ENCODE results near the gene PHF12.
A peak's percentile ranks its signal among the peaks of the same experiment; 100 is the strongest.
"Not testable (repeated sequence)": the region's sequence is repeated elsewhere in the genome, so short reads cannot be mapped to it uniquely, and the experiment has no call there.

PHF12 gene

DNA sequence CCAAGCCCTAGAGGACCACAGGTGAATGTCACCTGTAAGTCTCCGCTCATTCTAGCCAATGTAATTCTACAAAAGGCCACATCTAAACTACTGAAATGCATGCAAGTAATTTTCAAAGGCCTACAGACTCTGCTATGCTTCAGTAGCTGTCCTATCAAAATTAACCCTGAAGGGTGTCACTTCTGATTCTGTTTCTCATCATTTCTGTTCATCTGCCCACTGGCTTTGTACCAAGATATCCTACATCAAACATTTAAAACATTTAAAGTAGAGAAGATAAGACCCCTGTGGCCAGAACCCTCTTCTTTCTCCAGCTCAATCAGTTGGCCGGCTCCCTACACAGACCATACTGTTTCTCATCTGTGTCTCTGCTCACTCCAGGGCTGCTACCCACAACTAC is 21.5 kb downstream of the PHF12 start:
- DNase-seq: no peak

DNA sequence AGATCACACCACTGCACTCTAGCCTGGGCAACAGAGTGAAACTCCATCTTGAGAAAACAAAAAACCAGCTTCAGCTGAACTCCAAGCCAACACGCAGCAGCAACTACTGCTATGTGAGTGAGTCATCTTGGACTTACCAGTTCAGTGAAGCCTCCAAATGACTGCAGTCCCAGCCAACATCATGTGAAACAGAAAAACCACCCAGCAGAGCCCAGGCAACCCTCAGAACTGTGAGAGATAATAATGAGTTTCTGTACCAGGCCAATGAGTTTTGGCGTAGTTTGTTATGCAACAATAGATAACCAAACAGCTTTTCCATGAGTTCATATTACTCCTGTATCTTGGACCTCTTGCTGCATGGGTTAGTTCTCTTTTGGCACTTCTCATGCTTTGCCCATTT is 23.3 kb downstream of the PHF12 start:
- no peak for DNase-seq

DNA sequence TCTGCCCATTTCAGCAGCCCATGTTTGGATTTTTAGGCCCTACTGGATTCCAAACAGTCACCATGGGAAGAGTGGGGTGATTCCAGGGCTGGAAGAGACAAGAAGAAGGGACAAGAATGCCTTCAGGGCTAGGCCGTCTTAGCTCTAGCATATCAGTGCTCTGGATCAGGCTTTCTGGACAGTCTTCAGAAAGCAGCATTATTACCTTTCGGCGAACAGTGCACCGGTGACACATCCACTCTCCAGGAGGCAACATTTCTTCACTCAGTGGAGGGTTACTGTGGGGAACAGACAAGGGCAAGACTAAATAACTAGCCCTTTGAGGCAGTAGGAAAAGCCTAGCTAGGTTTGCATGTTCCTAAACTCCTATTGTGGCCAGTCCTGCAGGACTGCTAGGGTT is 24.5 kb downstream of the PHF12 start:
- DNase-seq: no peak

DNA sequence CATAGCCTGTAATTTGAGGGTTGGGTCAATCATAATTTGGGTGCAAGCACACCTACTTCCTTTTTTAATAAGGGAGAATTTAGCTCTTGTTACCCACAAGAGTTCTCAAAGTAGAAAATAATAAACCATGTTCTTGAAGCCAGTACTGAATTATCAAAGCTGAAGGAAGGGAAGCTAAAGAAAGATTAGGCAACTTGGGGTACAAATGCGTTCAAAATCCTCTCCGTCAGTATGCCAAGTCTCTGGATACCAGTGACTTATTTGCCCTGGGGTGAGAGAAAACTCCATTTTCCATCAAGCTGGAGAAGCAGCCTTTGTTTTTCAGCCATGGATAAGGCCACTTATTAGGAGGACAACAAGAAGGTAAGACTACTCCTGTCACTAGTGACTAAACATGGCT is 25.0 kb downstream of the PHF12 start:
- DNase-seq: no peak

DNA sequence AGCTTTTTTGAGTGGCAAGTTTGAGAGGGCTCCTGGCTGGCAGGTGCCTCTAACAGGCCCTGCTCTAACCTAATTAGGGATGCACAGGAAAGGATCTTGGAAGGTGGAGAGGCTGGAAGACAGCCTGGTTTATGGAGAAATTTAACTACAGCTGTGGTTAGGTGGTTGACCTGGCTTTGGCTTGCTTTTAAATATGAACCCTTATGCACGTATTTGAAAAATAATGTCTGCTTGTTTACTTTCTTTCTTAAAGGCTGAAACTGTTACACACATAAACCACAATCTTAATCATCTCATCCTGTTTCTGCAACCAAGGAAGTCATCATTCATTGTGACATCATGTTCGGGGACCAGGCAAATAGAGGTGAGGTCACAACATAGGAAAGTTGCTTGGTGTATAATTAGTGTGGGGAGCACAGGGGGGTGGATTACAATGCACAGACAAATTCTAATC is 25.4 kb downstream of the PHF12 start:
- no peak for DNase-seq

DNA sequence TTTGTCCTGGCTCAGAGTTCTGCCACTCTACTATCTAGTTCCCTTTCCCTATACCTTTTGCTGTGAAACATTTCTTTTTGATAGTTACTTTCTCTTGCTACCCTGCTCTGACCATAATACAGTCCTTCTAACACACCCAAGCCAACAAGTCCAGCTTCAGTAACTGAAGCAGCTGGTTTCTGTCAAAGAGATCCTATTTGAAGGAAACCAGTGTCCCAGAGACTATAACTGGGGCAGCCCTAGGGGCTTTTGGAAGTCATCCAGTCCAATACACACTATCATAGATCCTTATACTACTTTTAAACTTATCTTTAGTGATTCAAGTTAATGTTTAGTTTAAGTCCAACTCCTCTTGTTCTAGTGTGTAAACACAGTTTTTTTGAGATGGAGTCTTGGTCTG is 31.1 kb downstream of the PHF12 start:
- DNase-seq: no peak

DNA sequence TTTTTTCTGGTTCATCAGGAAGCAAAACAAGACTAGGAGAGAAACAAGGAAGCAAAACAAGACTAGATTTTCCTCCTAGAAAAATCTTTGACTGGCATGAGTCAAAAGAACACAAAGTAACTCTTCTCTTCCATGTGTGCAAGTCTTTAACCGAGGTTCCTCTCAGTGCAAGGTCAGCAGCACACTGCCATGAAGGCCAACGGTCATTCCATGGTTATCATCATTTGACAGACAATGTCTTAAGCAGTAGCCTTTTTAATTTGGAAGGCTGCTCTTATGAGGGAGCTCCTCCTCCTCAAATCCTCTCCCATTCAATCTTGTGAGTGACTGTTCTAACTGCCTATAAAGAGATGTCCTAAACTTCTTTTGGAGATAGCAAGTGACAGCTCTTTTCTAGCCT is 33.0 kb downstream of the PHF12 start:
- no peak for DNase-seq

DNA sequence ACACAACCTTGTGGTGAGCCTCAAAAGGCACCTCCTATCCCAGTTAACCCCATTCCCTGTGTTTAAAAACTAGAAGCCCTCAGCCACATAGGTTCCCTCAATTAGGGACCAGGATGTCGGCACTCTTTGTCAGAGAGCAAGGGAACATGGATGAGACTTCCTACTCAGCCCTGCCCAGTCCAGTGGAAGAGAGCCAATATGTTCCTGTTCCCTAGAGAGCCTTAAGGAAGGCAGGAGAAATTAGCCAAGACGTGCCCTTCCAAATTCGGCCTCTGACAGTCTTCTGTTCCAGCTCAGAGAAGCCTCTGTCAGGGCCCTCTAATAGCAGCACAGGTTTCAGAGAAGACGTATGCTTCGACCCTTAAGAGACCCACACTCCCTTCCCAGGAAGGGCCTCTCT is 33.9 kb downstream of the PHF12 start:
- no peak for DNase-seq

DNA sequence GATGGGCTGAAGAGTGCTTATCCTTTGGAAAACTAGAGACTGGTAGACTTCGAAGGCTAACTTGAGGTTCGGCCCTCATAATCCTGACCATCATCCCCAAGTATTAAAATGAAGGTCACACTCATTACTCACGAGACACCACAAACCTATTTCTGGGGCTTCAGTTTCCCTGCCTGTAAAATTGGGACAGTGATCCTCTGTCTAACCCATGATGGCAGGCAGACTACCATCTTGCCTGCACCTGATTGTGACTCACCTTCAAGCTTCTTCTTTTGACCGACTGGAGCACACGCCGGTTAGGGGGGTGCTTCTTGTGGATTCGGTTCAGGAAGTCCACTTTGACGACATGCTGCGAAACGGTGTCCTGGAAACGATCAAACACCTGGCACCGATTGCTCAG is 34.3 kb downstream of the PHF12 start:
- no peak for DNase-seq

DNA sequence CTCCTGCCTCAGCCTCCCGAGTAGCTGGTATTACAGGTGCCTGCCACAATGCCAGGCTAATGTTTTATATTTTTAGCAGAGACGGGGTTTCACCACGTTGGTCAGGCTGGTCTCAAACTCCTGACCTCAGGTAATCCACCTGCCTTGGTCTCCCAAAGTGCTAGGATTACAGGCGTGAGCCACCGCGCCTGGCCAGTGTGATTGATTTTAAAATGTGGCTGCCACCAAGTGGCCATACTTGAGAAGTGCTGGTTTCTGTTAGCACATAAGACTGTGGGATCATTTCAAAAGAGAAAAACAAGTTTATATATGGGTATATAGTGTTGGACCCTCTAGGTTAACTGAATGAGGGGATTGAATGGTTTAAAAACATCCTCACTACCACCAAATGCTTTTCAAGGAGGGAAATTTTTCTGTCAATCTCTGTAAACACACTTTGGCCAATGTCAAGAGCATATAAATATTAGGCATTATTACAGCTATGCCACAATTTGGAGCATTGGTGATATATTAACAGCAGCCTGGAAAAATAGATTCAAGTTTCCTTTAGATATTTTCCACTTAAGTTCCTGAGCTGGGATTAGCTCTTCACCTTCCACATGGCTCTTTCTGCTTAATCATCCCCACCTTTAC is 34.9 kb downstream of the PHF12 start:
- peak; percentile 10 for DNase-seq

DNA sequence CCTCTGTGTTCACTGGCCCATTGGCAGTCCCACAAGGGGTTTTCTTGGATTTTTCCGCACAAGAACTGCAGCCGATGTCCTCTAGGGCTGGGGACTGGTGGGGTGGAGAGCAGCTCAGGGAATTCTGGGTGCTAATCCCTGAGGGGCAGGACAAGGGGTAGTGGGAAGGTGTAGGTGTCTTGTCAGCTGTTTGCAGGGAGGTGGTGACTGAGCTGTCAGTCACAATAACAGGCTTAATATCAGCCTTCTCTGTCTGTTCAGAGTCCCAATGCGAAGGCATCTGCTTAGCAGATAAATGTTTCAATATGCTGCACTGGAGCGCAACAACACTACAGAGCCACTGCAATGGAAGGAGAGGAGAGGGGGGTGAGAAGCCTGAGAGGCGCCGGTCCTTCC is 38.4 kb downstream of the PHF12 start:
- no peak for DNase-seq

DNA sequence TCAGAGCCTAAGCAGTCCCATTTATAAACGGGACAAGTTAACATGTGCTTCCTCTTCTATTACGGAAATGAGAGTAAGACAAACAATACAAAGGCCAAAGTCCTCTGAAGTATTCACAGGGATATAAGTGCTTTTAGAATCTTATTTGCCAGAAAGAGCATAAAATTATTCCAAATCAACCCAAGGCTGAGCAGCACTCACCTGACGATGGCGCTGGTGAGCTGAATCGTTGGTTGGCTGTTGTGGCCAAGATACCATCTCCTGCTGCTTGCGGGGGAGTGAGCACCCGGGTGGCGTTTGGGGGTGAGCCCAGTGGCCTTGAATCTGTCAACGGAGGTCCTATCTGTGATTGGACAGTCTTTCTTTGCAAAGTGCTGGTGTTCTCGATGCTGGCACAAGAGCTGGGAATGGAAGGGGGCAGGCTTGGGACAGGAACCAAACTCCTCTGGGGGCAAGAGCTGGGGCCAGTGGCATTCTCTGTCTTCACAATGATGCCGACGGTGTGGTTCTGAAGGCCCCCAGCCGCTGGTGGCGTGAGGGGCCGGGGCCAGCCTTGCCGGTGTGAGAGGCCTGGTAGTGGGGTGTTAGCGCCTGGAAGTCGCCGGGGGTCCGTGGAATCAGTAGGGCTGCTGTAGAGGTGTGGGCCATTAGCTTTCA is 38.9 kb downstream of the PHF12 start:
- no peak for DNase-seq

DNA sequence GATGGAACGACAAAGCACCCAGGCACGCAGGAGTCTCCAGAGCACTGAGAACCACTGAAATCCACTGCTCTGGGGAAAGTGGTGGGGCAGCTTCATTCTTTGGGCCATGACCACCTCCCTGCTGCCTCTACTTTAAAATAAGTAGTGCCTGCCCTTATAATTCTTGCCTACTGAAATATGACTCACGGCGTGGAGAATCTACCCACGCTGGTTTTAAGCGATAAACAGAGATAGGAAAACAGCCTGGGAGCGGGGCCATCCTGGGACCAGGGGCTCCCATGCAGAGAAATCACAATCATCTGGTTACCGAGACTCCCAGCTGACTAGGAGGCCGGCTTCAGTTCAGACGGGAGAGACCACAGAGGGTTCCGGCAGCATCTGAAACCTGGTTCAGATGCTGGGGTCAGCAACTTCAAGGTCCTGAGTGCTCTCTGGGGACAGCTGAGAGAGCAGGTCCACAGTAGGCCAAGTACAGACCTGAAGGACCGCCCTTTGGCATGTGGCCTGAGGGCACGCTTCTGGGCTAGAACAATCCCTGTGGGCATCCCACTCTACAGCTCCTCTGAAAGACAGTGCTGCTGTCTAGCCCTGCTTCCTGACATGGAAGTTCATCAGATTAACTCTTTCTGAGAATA is 39.8 kb downstream of the PHF12 start:
- no peak for DNase-seq

DNA sequence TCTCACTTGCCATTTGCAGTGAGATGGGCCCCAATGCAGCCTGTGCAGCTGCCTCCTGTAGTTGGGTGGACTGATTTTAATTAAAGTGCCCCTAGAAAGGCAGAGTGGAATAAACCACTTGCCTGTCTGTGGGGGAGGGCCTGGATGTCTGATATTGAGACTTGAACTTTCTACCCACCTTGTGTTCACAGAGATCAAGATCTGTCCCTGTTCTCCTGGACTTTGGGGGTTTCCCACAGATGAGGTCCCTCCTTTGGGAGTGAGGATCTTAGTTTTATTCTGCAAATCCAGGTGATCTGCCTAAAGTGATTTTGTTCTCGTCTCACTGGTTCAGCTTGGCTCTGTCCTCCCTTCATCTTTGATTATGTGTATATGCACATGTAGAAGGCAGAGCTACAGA is 40.8 kb downstream of the PHF12 start:
- DNase-seq: no peak

DNA sequence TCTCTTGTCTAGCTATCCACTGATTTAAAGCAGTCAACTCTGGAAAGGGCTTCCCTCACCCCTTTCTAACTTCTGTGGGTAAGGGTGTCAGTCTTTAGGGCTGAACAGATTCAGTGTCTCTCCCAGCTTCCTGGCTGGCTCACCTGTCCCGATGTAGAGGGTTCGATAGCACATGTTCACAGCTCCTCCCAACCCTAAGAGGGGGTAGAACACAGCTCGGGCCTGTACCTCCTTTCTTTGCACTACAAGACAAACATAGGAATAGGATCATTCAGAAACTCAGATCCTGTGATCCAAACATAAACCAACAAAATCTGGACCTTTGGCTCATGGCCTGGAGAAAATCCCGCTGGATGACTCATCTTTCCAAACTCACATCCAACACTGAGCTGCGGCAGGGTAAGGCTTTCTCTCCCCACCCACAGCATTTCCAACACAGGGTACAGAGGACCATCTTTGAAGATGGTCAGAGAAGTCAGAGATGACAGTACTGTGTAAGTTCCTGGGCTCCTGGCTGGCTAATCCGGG is 42.6 kb downstream of the PHF12 start:
- no peak for DNase-seq

DNA sequence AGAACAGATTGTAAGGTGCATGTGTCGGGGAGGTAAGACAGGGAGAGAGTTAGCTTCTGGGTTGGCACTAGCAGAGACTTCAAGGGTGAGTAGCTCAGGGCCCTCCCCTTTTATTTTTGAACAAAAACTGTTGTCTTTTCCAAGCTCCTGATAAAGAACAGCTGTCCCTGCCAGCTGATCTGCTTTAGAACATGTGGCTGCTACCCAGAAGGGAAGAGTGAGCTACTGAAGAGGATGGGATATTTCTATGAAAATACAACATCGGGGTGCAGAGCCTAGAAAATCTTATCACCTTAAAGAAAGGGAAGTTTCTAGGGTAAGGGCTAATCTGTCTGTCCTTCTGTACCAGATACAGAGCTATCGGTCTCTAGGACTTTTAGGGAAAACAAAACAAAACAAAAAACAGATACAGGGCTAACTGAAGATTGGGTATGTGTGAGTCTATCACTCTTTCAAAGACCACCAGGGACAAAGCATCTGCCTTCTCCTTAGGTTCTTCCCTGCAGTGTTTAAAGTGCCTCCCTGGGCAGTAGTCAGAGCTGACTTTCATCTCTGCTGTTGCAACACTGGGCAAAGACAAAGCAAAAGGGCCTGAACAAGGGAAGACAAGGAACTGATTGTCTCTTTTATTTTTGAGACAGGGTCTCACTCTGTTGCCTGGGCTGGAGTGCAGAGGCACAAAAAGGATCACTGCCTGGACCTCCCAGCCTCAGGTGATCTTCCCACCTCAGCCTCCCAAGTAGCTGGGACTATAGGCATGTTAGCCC is 43.4 kb downstream of the PHF12 start:
- no peak for DNase-seq

DNA sequence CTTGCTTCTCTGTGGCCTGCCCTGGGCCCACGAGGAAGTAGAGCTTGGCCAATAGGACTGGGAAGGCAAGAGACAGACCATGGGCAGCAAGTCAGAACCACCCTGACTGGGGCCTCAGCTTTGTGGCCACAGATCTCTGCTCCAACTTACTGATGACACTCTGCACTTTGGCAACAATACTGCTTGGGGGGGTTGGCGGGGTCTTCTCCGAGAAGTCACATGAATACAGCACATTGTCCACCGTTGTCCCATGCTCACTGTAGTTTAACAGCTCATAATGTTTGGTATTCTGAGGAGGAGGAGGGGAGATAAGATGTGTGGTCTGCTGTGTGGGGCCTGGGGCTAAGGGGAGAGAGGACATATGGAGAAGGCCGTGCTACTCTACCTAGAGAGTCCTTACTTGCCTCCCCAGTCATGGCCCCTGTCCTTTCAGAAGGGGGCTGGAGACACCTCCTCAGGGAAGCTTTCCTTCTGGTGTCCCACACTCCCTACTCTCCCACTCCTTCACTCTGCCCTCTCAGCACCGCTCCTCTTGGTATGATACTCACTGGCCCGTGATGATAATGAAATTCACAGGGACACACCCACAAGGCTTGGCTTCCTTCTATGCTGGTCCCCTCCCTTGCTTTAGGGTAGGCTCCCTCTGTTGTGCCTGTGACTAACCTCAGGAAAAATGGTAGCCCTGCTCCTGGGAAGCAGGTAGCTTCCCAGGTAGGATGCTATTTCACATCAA is 44.4 kb downstream of the PHF12 start:
- no peak for DNase-seq

DNA sequence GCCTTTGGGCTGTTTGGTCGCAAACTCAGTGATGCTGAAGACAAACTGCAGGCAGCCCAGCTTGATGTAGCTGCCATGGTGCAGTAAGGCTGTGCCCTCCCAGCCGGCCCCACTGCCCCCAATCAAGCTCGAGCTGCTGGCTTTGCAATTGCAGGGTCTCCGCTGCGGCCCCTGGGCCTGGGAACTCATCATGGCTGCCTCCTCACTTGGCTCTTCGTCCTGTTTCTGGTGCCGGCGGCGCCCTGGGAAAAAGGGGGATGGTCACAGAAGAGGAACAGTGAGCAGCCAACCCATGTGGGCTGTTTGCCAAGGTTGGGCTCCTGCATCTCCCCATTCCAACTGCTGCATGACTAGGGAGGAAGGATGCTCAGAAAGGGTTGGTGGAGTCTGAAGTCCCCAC is 45.0 kb downstream of the PHF12 start:
- no peak for DNase-seq

DNA sequence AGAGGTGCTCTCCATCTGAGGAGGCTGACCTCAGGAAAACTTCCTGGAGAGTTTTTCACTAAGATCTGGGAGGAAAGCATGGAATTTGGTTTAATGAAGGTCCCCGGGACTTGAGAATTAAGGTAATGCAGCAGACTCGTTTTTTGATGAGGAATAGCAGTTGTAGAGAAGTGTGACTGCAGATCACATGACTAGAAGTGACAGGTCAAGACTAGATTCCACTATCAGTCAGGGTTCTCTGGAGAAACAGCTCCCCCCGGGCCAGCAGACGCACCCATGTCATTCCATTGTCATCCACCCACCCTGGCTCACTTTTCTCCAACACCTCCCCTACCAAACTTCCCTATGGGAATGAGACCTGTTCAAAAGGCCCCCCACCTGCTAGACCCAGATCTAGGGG is 46.5 kb downstream of the PHF12 start:
- DNase-seq: no peak

DNA sequence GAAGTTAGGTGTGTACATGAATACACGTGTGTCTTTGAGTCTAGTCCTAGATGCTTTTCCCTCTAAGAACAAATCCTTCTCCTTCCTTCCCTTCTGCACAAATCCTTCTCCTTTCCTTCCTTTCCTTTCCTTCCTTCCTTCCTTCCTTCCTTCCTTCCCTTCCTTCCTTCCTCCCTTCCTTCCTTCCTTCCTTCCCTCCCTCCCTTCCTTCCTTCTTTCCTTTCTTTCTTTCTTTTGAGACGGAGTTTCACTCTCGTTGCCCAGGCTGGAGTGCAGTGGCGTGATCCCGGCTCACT is 47.8 kb downstream of the PHF12 start:
- not testable (repeated sequence) for DNase-seq

DNA sequence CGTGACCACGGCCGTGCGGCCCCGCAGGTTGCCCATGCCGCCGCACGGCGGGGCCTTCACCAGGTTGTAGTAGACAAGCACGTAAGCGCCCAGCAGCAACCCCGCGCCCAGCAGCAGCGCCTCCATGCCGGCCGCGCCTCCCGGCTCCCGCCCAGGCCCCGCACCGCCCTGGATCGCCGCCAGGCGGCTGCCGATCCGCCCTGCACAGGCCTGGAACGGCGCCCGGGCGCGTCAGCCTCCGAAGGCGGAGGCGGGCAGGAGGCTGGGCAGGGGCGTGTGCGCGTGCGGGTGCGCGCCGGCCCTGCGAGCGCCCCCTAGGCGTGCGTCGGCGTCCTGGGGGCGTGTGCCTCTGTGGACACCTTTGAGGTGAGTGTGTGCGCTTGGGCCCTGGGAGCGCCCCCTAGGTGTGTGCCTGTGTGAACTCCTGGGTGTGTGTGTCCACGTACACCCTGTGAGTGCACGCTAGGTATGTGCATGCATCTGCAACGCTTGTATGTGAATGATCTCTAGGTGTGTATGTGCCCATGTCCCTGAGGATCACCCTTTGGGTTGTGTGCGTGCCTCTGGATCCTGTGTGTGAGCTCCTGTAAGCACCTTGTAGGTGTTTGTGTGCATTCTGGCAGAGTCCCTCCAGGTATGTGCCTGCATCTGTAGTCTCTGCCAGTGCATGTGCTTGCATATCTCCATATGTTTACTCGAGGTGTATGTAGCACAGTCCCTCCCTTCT is 48.3 kb downstream of the PHF12 start, which contains the start of gene DHRS13:
Gene DHRS13 (minus strand): TSS at position 261 of the 727 bp plus-strand sequence. CDS start 135 bp downstream, at position 126.
- DNase-seq: peak; percentile 90

Measured in effector CD8-positive, alpha-beta T cell (primary cell).